ENCODE results near the gene ABLIM2. TPM values are rescaled to one million over a fixed set of nuclear protein-coding genes. Genes with fewer than 3 reads are reported as not detected.
"Not testable (repeated sequence)": the region's sequence is repeated elsewhere in the genome, so short reads cannot be mapped to it uniquely, and the experiment has no call there.

ABLIM2 gene
- total and polyA plus RNA-seq, 10 of the 15 experiments (the other 5 are each of a cell fraction or from before 2014, with no cell fraction given), result 0.03 to 0.15 (median 0.05) TPM; not detected in 7

GRCh38 chr4:7918187-7918586 is 240.4 kb downstream of the ABLIM2 start:
- H3K9me3 ChIP-seq (replicated peaks; ENCODE audit: control insufficient read depth, insufficient read depth, low read length); RAD21 ChIA-PET (ENCODE audit: unreplicated experiment); in situ Hi-C loops (cut with MboI); H3K79me2 ChIP-seq (ENCODE audit: control insufficient read depth, insufficient read depth, low read length); BruUV-seq (replicated peaks); POLR2A ChIA-PET; SMC1A ChIA-PET (ENCODE audit: uncharacterized antibody, unreplicated experiment); H3K4me1 ChIP-seq (ENCODE audit: control insufficient read depth, insufficient read depth, low read length); FAIRE-seq; intact Hi-C loops (cut with micrococcal nuclease; ENCODE audit: unreplicated experiment); ATAC-seq; H2AFZ ChIP-seq (ENCODE audit: control insufficient read depth, low read depth, low read length); H3K27me3 ChIP-seq (replicated peaks in 1 of 2; ENCODE audit: control insufficient read depth in 2 of 2, insufficient read depth in 2 of 2, low read length in 1 of 2); H3K9ac ChIP-seq (ENCODE audit: control insufficient read depth, insufficient read depth, low read length); CTCF ChIA-PET; H4K20me1 ChIP-seq (ENCODE audit: control insufficient read depth, insufficient read depth); H3K4me3 ChIP-seq; DNase-seq (ENCODE audit: low read depth, low spot score); H3K27ac ChIP-seq (ENCODE audit: control insufficient read depth, insufficient read depth); H3K4me2 ChIP-seq (ENCODE audit: control insufficient read depth, insufficient read depth); H3K36me3 ChIP-seq (ENCODE audit: control insufficient read depth in 2 of 2, insufficient read depth in 2 of 2, low read length in 1 of 2): not testable (repeated sequence)
- WGBS (ENCODE audit: insufficient coverage, insufficient replicate concordance, low lambda C conversion rate, missing lambda C conversion rate), result 49% methylated on average over 18 of the region's 18 CpGs

DNA sequence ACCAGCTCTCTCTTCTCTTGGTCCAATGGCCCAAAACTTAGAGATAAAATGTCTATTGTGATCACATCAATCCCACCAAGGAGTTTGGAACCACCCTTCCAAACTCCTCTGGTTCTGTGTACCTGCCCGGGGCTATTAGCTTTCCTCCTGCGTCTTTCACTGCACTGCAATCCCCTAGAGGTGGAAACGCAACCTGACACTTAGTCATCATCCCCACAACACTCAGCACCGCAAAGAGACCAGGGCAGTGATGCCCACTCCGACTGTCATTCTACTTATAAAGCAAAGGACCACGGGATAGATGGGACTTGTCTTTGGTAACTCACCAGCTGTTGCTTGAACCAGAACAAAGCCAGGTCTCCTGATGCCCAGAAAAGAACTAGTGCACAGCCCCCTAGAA is 240.9 kb downstream of the ABLIM2 start:
- ATAC-seq (no peak), FAIRE-seq (no peak), DNase-seq (ENCODE audit: low read depth, low spot score) (no peak)
- Histone ChIP-seq H3K9me3 (replicated peaks; ENCODE audit: control insufficient read depth, insufficient read depth, low read length) (no peaks in the 10 kb centered on the region; the same call in 2 of the 3 replicates), H2AFZ (ENCODE audit: control insufficient read depth, low read depth, low read length) (no peak overlapping the region), H3K27ac (ENCODE audit: control insufficient read depth, insufficient read depth) (no peak overlapping the region), H3K36me3 (ENCODE audit: control insufficient read depth in 2 of 2, insufficient read depth in 2 of 2, low read length in 1 of 2) (no peaks in the 10 kb centered on the region), H4K20me1 (ENCODE audit: control insufficient read depth, insufficient read depth) (no peaks in the 10 kb centered on the region), H3K79me2 (ENCODE audit: control insufficient read depth, insufficient read depth, low read length) (no peaks in the 10 kb centered on the region), H3K27me3 (replicated peaks in 1 of 2; ENCODE audit: control insufficient read depth in 2 of 2, insufficient read depth in 2 of 2, low read length in 1 of 2) (no peaks in the 10 kb centered on the region; a peak in 1 of 4 replicates), H3K4me1 (ENCODE audit: control insufficient read depth, insufficient read depth, low read length) (no peaks in the 10 kb centered on the region; the same call in 1 of the 2 replicates), H3K9ac (ENCODE audit: control insufficient read depth, insufficient read depth, low read length) (no peak overlapping the region), H3K4me3 (no peak overlapping the region), H3K4me2 (ENCODE audit: control insufficient read depth, insufficient read depth) (no peak overlapping the region)
- 19% methylated on average over 6 of the region's 6 CpGs for WGBS (ENCODE audit: insufficient coverage, insufficient replicate concordance, low lambda C conversion rate, missing lambda C conversion rate)
- in situ Hi-C loops (cut with MboI), result no loop called here
- no TSS peak for BruUV-seq (replicated peaks)
- ChIA-PET POLR2A (no interaction called here), CTCF (no interaction called here), RAD21 (ENCODE audit: unreplicated experiment) (no interaction called here), SMC1A (ENCODE audit: uncharacterized antibody, unreplicated experiment) (no interaction called here)
- intact Hi-C loops (cut with micrococcal nuclease; ENCODE audit: unreplicated experiment), result no loop called here
- no peak for TF ChIP-seq HCFC1 (IDR thresholded peaks at IDR 0.05; ENCODE audit: low read length)
- TF ChIP-seq NFXL1 (IDR thresholded peaks at IDR 0.05; ENCODE audit: borderline replicate concordance), result no peak
- no peak for TF ChIP-seq RELB (IDR thresholded peaks at IDR 0.05; ENCODE audit: low read depth)
- TF ChIP-seq, protein P1, sequence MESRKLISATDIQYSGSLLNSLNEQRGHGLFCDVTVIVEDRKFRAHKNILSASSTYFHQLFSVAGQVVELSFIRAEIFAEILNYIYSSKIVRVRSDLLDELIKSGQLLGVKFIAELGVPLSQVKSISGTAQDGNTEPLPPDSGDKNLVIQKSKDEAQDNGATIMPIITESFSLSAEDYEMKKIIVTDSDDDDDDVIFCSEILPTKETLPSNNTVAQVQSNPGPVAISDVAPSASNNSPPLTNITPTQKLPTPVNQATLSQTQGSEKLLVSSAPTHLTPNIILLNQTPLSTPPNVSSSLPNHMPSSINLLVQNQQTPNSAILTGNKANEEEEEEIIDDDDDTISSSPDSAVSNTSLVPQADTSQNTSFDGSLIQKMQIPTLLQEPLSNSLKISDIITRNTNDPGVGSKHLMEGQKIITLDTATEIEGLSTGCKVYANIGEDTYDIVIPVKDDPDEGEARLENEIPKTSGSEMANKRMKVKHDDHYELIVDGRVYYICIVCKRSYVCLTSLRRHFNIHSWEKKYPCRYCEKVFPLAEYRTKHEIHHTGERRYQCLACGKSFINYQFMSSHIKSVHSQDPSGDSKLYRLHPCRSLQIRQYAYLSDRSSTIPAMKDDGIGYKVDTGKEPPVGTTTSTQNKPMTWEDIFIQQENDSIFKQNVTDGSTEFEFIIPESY (IDR thresholded peaks at IDR 0.05), result no peak
- TF ChIP-seq, protein P2, sequence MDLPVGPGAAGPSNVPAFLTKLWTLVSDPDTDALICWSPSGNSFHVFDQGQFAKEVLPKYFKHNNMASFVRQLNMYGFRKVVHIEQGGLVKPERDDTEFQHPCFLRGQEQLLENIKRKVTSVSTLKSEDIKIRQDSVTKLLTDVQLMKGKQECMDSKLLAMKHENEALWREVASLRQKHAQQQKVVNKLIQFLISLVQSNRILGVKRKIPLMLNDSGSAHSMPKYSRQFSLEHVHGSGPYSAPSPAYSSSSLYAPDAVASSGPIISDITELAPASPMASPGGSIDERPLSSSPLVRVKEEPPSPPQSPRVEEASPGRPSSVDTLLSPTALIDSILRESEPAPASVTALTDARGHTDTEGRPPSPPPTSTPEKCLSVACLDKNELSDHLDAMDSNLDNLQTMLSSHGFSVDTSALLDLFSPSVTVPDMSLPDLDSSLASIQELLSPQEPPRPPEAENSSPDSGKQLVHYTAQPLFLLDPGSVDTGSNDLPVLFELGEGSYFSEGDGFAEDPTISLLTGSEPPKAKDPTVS (IDR thresholded peaks at IDR 0.05; ENCODE audit: low read depth, low read length), result no peak
- no peak for TF ChIP-seq IKZF2 (IDR thresholded peaks at IDR 0.05)
- no peak for TF ChIP-seq EGR1 (IDR thresholded peaks at IDR 0.05; ENCODE audit: borderline replicate concordance in 1 of 2, low read depth in 2 of 2, low read length in 2 of 2)
- no peak for TF ChIP-seq SIX5 (IDR thresholded peaks at IDR 0.05; ENCODE audit: low read depth, low read length, severe bottlenecking)
- TF ChIP-seq ZBED1 (IDR thresholded peaks at IDR 0.05; ENCODE audit: borderline replicate concordance), result no peak
- TF ChIP-seq EZH2 (IDR thresholded peaks at IDR 0.05; ENCODE audit: borderline replicate concordance, control insufficient read depth, low read depth, low read length), result no peak
- no peak for TF ChIP-seq POLR2A (IDR thresholded peaks at IDR 0.05; ENCODE audit: low read depth, low read length)
- no peak for TF ChIP-seq CREB1 (IDR thresholded peaks at IDR 0.05; ENCODE audit: low read depth)
- TF ChIP-seq STAT1 (conservative IDR thresholded peaks at IDR 0.05), result no peak
- TF ChIP-seq MEF2B (IDR thresholded peaks at IDR 0.05; ENCODE audit: partially characterized antibody, poor library complexity, severe bottlenecking), result no peak
- TF ChIP-seq EED (IDR thresholded peaks at IDR 0.05; ENCODE audit: low read depth), result no peak
